Tibial nerve (tissue), 4 donors: Measurements from ENCODE around the gene ACY1.

Source experiments
- EP300 ChIP-seq, 2 donors: sonication (generic); formaldehyde crosslinking; IDR thresholded peaks; one replicate each; pipeline ENCODE4 v1.6.1; 2017; ENCODE audit warnings: antibody characterized with exemption in 2 of 2, mild to moderate bottlenecking in 1 of 2
- POLR2A ChIP-seq, 2 donors: fragments of 450-650 bp; IDR thresholded peaks; one replicate each; pipeline ENCODE4 v1.6.1; 2017; ENCODE audit warnings: antibody characterized with exemption in 2 of 2, mild to moderate bottlenecking in 2 of 2, moderate library complexity in 2 of 2
- TF ChIP-seq, protein P1 (sequence below), 5 experiments: fragments of 200-600 bp in 3 of 5; fragments of 450-650 bp in 2 of 5; sonication (generic) in 3 of 5; IDR thresholded peaks; one replicate each; pipeline ENCODE4 v1.5.1; 2016 to 2019; ENCODE audit warnings: antibody characterized with exemption in 5 of 5, mild to moderate bottlenecking in 3 of 5, moderate library complexity in 2 of 5

DNA sequence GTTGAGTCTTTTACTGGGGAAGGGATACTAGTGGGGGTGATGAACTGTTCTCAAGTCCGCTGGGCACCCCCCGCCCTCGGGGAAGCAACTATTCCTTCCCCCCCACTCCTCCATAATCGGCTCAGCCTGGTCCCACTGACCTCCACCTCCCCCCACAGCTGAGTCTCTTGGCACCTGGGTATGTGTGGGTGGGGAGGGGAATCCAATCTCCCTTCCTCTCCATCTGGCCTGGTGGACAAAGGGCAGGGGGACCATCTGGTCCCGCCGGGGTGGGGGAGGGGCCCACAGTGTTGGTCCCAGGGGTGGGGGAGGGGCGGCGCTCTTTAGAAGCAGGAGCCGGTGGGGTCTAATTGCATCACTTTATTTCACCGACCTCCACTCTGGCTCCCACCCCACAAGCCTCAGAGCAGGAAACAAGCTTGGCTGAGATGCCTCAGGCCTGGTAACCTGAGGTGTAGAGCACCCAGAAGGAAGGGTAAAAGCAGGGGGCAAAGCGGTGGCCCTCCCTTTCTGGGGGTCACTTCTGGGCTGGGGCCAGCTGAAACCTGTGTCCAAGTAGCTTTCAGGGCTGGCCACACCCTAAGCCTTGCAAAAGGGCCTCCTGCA, 15.1 kb upstream of the ACY1 start:
- TF ChIP-seq POLR2A (IDR thresholded peaks at IDR 0.05) (no peak), EP300 (IDR thresholded peaks at IDR 0.05) (no peak)
- TF ChIP-seq, protein P1, sequence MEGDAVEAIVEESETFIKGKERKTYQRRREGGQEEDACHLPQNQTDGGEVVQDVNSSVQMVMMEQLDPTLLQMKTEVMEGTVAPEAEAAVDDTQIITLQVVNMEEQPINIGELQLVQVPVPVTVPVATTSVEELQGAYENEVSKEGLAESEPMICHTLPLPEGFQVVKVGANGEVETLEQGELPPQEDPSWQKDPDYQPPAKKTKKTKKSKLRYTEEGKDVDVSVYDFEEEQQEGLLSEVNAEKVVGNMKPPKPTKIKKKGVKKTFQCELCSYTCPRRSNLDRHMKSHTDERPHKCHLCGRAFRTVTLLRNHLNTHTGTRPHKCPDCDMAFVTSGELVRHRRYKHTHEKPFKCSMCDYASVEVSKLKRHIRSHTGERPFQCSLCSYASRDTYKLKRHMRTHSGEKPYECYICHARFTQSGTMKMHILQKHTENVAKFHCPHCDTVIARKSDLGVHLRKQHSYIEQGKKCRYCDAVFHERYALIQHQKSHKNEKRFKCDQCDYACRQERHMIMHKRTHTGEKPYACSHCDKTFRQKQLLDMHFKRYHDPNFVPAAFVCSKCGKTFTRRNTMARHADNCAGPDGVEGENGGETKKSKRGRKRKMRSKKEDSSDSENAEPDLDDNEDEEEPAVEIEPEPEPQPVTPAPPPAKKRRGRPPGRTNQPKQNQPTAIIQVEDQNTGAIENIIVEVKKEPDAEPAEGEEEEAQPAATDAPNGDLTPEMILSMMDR (IDR thresholded peaks at IDR 0.05) = no peak
